Measurements from ENCODE around the gene ENAH. TPM values are rescaled to one million over a fixed set of nuclear protein-coding genes. Genes with fewer than 3 reads are reported as not detected.

The ENAH gene
- total RNA-seq, 1 experiment from 2014 or later: 420 TPM

- DNase-seq (ENCODE audit: unreplicated experiment): no peak
- ChIA-PET CTCF (interaction anchor here (0.6 to 8.0 kb wide), 10 partner anchors 13 to 663 kb away, joined by 3 to 78 read pairs (median 6); partner anchors contain the start of gene SRP9), POLR2A (interaction anchor here (0.6 to 7.5 kb wide), 7 partner anchors 8 to 1101 kb away, joined by 3 to 97 read pairs (median 24); partner anchors contain the start of genes LBR and SRP9)
Observed at GRCh38 chr1:225462429-225462713, 190.6 kb downstream of the ENAH start.

DNA sequence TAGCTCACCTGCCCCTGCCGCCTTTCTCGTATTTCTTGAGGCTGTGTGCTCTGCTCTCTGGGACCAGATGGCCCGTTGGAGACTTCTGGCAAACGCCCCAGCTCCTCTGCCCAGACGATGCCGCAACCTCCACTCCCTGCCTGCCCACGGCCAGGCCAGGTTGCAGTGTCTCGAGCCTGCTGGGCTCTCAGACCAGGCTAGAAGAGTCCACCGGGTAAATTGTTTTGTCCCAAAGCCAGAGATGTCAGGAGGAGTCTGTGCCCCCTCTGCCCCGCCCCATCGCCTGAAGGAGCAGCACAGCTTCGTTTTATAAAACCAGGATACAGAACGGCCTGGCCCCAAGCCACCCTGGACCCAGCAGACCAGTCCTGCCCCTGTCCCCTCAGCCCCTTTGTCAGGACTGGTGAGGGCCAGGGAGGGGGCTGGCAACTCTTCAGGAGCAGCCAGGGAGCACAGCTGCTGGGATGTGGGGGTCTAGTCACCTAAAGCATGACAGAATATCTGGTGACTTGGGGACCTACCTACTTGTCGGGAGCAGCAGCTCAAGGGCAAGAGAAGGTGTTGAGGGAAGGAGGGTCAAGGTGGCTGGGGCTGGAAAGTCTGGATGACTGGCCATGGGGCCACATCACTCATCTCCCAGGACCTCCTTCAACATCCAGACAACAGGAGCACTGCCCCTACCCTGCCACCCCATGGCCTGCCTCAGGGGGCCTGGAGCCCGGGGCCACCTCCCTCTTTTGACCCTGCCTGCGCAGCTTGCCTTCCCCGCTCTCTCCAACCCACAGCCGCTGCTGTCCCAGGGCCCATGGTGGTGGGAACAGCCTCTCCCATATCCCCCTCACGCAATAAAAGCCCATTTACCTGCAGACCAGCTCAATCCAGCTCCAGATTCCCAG is 191.1 kb downstream of the ENAH start:
- H3K4me1 Mint-ChIP-seq (ENCODE audit: insufficient read depth, unreplicated experiment): peaks cover 70% of the 10 kb centered on the region
- no peaks in the 10 kb centered on the region for H3K27me3 Mint-ChIP-seq (ENCODE audit: insufficient read depth, unreplicated experiment)
- peak; percentile 93 for DNase-seq (ENCODE audit: unreplicated experiment)
- H3K4me3 Mint-ChIP-seq (ENCODE audit: unreplicated experiment): no peak overlapping the region
- intact Hi-C loops (cut with micrococcal nuclease): loop anchor here (5.0 kb wide), 2 partner anchors 34 to 144 kb away; partner anchors contain the start of gene LBR
- ChIA-PET POLR2A (interaction anchor here (0.6 to 7.5 kb wide), 22 partner anchors 7 to 1101 kb away, joined by 3 to 97 read pairs (median 3); partner anchors contain the start of genes LBR, PARP1, SDE2 and SRP9), CTCF (interaction anchor here (0.6 to 8.0 kb wide), 19 partner anchors 9 to 720 kb away, joined by 3 to 78 read pairs (median 4); partner anchors contain the start of gene SRP9)
- no peaks in the 10 kb centered on the region for H3K36me3 Mint-ChIP-seq (ENCODE audit: insufficient read depth, unreplicated experiment)
- BruUV-seq (replicated peaks): no TSS peak
- H3K9me3 Mint-ChIP-seq (ENCODE audit: unreplicated experiment): no peaks in the 10 kb centered on the region
- no peak overlapping the region for H3K27ac Mint-ChIP-seq (ENCODE audit: low read depth, unreplicated experiment)
- TF ChIP-seq, protein P1, sequence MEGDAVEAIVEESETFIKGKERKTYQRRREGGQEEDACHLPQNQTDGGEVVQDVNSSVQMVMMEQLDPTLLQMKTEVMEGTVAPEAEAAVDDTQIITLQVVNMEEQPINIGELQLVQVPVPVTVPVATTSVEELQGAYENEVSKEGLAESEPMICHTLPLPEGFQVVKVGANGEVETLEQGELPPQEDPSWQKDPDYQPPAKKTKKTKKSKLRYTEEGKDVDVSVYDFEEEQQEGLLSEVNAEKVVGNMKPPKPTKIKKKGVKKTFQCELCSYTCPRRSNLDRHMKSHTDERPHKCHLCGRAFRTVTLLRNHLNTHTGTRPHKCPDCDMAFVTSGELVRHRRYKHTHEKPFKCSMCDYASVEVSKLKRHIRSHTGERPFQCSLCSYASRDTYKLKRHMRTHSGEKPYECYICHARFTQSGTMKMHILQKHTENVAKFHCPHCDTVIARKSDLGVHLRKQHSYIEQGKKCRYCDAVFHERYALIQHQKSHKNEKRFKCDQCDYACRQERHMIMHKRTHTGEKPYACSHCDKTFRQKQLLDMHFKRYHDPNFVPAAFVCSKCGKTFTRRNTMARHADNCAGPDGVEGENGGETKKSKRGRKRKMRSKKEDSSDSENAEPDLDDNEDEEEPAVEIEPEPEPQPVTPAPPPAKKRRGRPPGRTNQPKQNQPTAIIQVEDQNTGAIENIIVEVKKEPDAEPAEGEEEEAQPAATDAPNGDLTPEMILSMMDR (IDR thresholded peaks at IDR 0.05; ENCODE audit: unreplicated experiment): no peak

More at GRCh38 chr1:225462429-225462713, 190.6 kb downstream of the ENAH start:
- no peaks in the 10 kb centered on the region for H3K9me3 Mint-ChIP-seq (ENCODE audit: unreplicated experiment)
- no peaks in the 10 kb centered on the region for H3K36me3 Mint-ChIP-seq (ENCODE audit: insufficient read depth, unreplicated experiment)
- peaks cover 70% of the 10 kb centered on the region for H3K4me1 Mint-ChIP-seq (ENCODE audit: insufficient read depth, unreplicated experiment)
- H3K27ac Mint-ChIP-seq (ENCODE audit: low read depth, unreplicated experiment): no peak overlapping the region
- no peaks in the 10 kb centered on the region for H3K27me3 Mint-ChIP-seq (ENCODE audit: insufficient read depth, unreplicated experiment)
- no TSS peak for BruUV-seq (replicated peaks)
- intact Hi-C loops (cut with micrococcal nuclease): loop anchor here (5.0 kb wide), 2 partner anchors 35 to 145 kb away; partner anchors contain the start of gene LBR
- H3K4me3 Mint-ChIP-seq (ENCODE audit: unreplicated experiment): no peak overlapping the region
- TF ChIP-seq, protein P1 (IDR thresholded peaks at IDR 0.05; ENCODE audit: unreplicated experiment): no peak

- peak; percentile 84 for DNase-seq (ENCODE audit: unreplicated experiment)
- Mint-ChIP-seq H3K4me1 (ENCODE audit: insufficient read depth, unreplicated experiment) (peaks cover 70% of the 10 kb centered on the region), H3K4me3 (ENCODE audit: unreplicated experiment) (no peak overlapping the region), H3K27me3 (ENCODE audit: insufficient read depth, unreplicated experiment) (no peaks in the 10 kb centered on the region), H3K36me3 (ENCODE audit: insufficient read depth, unreplicated experiment) (no peaks in the 10 kb centered on the region), H3K27ac (ENCODE audit: low read depth, unreplicated experiment) (no peak overlapping the region), H3K9me3 (ENCODE audit: unreplicated experiment) (no peaks in the 10 kb centered on the region)
- no TSS peak for BruUV-seq (replicated peaks)
- intact Hi-C loops (cut with micrococcal nuclease): loop anchor here (5.0 kb wide), 2 partner anchors 34 to 144 kb away; partner anchors contain the start of gene LBR
- POLR2A ChIA-PET: interaction anchor here (0.6 to 7.5 kb wide), 19 partner anchors 11 to 947 kb away, joined by 3 to 97 read pairs (median 3); partner anchors contain the start of genes LBR, PARP1, SDE2 and SRP9
- TF ChIP-seq, protein P1 (IDR thresholded peaks at IDR 0.05; ENCODE audit: unreplicated experiment): no peak
- CTCF ChIA-PET: interaction anchor here (0.5 to 8.0 kb wide), 24 partner anchors 10 to 896 kb away, joined by 3 to 78 read pairs (median 3); partner anchors contain the start of gene SRP9
Observed at GRCh38 chr1:225460737-225461532, 192.0 kb downstream of the ENAH start.

Data from MCF 10A (cell line).